NCI-H510A (cell line): ENCODE measurements around the gene DYNC2I2.
A peak's percentile ranks its signal among the peaks of the same experiment; 100 is the strongest.

Experiments
- DNase-seq: peaks from one replicate; lab custom pipeline; 2025; lab: John Stamatoyannopoulos, UW

Gene DYNC2I2

GRCh38 chr9:128636024-128636390, 20.6 kb downstream of the DYNC2I2 start:
- peak; percentile 61 for DNase-seq

- peak; percentile 94 for DNase-seq
Observed at GRCh38 chr9:128635266-128636023, 21.2 kb downstream of the DYNC2I2 start.

- no peak for DNase-seq
Observed at GRCh38 chr9:128634651-128635262, 21.9 kb downstream of the DYNC2I2 start.

- DNase-seq = no peak
Observed at GRCh38 chr9:128634111-128634510, 22.5 kb downstream of the DYNC2I2 start.

- DNase-seq = no peak
Observed at GRCh38 chr9:128633601-128634000, 23.0 kb downstream of the DYNC2I2 start.

GRCh38 chr9:128633057-128633456, 23.6 kb downstream of the DYNC2I2 start:
- DNase-seq = no peak

- DNase-seq = no peak
Observed at GRCh38 chr9:128632486-128632885, 24.2 kb downstream of the DYNC2I2 start.

GRCh38 chr9:128632066-128632465, 24.6 kb downstream of the DYNC2I2 start:
- no peak for DNase-seq

- DNase-seq = no peak
Observed at GRCh38 chr9:128631636-128632035, 25.0 kb downstream of the DYNC2I2 start.

- no peak for DNase-seq
Observed at GRCh38 chr9:128629852-128630545, 26.6 kb downstream of the DYNC2I2 start.

- no peak for DNase-seq
Observed at GRCh38 chr9:128629136-128629535, 27.5 kb downstream of the DYNC2I2 start.

- no peak for DNase-seq
Observed at GRCh38 chr9:128628471-128629048, 28.1 kb downstream of the DYNC2I2 start.

- no peak for DNase-seq
Observed at GRCh38 chr9:128627906-128628305, 28.7 kb downstream of the DYNC2I2 start.

GRCh38 chr9:128627127-128627715, 29.4 kb downstream of the DYNC2I2 start:
- DNase-seq = no peak

- DNase-seq = no peak
Observed at GRCh38 chr9:128626181-128626580, 30.5 kb downstream of the DYNC2I2 start.

GRCh38 chr9:128625391-128626146, 31.1 kb downstream of the DYNC2I2 start:
- no peak for DNase-seq

GRCh38 chr9:128624566-128624965, 32.1 kb downstream of the DYNC2I2 start:
- DNase-seq = no peak

GRCh38 chr9:128621730-128622455, 34.8 kb downstream of the DYNC2I2 start:
- DNase-seq = no peak

- DNase-seq = no peak
Observed at GRCh38 chr9:128619779-128620178, 36.9 kb downstream of the DYNC2I2 start.

GRCh38 chr9:128619127-128619526, 37.5 kb downstream of the DYNC2I2 start:
- no peak for DNase-seq

- DNase-seq = no peak
Observed at GRCh38 chr9:128617943-128618342, 38.7 kb downstream of the DYNC2I2 start.
